ENCODE results near the gene ECE2.
A peak's percentile ranks its signal among the peaks of the same experiment; 100 is the strongest.

Gene ECE2

DNA sequence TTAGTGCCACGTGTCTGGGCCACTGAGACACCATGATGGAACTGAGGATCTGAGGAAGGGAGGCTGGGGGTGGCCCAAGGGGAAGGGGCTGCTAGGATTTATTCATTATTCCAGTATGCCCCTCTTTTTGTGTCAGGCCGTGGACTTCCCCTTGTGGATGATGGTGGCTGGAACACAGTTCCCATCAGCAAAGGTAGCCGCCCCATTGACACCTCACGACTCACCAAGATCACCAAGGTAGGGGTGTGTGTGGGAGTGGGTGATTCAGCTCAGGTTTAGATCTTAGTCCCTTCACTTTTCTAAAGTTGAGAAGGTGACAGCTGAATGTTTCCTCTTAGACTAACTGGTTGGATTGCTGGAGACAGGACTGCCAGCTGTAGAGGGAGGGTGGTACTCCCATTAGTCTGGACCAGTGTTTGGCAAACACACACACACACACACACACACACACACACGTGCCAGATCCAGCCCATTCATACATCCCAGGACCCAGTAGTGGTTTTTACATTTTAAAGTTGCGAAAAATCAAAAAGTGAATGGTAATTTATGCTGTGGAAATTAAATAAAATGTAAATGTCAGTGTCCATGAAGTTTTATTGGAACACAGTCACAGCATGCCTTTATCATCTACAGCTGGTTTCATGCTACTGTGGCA, 50.0 kb downstream of the ECE2 start (continued):
- TF ChIP-seq ZNF157 (tag by site-specific recombination; IDR thresholded peaks at IDR 0.05), result no peak
- TF ChIP-seq, protein P1, sequence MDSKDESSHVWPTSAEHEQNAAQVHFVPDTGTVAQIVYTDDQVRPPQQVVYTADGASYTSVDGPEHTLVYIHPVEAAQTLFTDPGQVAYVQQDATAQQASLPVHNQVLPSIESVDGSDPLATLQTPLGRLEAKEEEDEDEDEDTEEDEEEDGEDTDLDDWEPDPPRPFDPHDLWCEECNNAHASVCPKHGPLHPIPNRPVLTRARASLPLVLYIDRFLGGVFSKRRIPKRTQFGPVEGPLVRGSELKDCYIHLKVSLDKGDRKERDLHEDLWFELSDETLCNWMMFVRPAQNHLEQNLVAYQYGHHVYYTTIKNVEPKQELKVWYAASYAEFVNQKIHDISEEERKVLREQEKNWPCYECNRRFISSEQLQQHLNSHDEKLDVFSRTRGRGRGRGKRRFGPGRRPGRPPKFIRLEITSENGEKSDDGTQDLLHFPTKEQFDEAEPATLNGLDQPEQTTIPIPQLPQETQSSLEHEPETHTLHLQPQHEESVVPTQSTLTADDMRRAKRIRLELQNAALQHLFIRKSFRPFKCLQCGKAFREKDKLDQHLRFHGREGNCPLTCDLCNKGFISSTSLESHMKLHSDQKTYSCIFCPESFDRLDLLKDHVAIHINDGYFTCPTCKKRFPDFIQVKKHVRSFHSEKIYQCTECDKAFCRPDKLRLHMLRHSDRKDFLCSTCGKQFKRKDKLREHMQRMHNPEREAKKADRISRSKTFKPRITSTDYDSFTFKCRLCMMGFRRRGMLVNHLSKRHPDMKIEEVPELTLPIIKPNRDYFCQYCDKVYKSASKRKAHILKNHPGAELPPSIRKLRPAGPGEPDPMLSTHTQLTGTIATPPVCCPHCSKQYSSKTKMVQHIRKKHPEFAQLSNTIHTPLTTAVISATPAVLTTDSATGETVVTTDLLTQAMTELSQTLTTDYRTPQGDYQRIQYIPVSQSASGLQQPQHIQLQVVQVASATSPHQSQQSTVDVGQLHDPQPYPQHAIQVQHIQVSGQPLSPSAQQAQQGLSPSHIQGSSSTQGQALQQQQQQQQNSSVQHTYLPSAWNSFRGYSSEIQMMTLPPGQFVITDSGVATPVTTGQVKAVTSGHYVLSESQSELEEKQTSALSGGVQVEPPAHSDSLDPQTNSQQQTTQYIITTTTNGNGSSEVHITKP (tag by site-specific recombination; IDR thresholded peaks at IDR 0.05), result no peak
- TF ChIP-seq, protein P2, sequence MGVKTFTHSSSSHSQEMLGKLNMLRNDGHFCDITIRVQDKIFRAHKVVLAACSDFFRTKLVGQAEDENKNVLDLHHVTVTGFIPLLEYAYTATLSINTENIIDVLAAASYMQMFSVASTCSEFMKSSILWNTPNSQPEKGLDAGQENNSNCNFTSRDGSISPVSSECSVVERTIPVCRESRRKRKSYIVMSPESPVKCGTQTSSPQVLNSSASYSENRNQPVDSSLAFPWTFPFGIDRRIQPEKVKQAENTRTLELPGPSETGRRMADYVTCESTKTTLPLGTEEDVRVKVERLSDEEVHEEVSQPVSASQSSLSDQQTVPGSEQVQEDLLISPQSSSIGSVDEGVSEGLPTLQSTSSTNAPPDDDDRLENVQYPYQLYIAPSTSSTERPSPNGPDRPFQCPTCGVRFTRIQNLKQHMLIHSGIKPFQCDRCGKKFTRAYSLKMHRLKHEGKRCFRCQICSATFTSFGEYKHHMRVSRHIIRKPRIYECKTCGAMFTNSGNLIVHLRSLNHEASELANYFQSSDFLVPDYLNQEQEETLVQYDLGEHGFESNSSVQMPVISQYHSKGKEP (tag by site-specific recombination; IDR thresholded peaks at IDR 0.05), result no peak

GRCh38 chr3:184327171-184327570, 51.3 kb downstream of the ECE2 start:
- Histone ChIP-seq H3K4me1 (ENCODE audit: control insufficient read depth, insufficient read depth, low read length) (no peaks in the 10 kb centered on the region), H3K36me3 (ENCODE audit: control insufficient read depth in 2 of 2, insufficient read depth in 1 of 2, low read length in 2 of 2) (peaks cover 36 to 99% of the 10 kb centered on the region in 2 experiments), H3K9me3 (ENCODE audit: control insufficient read depth, insufficient read depth, low read depth, low read length) (no peaks in the 10 kb centered on the region), H3K27ac (ENCODE audit: extremely low read depth, low read depth, low read length) (no peak overlapping the region), H3K4me3 (ENCODE audit: low read depth, low read length) (no peak overlapping the region)
- CTCF ChIA-PET, result no interaction called here
- no peak for TF ChIP-seq GLIS2 (tag by site-specific recombination; IDR thresholded peaks at IDR 0.05)
- TF ChIP-seq ZNF214 (tag by site-specific recombination; IDR thresholded peaks at IDR 0.05; ENCODE audit: borderline replicate concordance), result no peak
- TF ChIP-seq PRDM1 (tag by site-specific recombination; IDR thresholded peaks at IDR 0.05), result 0 out of 2 replicates have a peak, but pooled peaks have one; percentile 29
- TF ChIP-seq ZNF133 (tag by site-specific recombination; IDR thresholded peaks at IDR 0.05), result no peak
- TF ChIP-seq ZNF23 (tag by site-specific recombination; IDR thresholded peaks at IDR 0.05; ENCODE audit: borderline replicate concordance), result no peak
- TF ChIP-seq, protein P3, sequence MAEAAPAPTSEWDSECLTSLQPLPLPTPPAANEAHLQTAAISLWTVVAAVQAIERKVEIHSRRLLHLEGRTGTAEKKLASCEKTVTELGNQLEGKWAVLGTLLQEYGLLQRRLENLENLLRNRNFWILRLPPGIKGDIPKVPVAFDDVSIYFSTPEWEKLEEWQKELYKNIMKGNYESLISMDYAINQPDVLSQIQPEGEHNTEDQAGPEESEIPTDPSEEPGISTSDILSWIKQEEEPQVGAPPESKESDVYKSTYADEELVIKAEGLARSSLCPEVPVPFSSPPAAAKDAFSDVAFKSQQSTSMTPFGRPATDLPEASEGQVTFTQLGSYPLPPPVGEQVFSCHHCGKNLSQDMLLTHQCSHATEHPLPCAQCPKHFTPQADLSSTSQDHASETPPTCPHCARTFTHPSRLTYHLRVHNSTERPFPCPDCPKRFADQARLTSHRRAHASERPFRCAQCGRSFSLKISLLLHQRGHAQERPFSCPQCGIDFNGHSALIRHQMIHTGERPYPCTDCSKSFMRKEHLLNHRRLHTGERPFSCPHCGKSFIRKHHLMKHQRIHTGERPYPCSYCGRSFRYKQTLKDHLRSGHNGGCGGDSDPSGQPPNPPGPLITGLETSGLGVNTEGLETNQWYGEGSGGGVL (tag by site-specific recombination; IDR thresholded peaks at IDR 0.05), result no peak
- no peak for TF ChIP-seq ZNF184 (tag by site-specific recombination; IDR thresholded peaks at IDR 0.05)
- no peak for TF ChIP-seq ZNF544 (tag by site-specific recombination; IDR thresholded peaks at IDR 0.05)
- no peak for TF ChIP-seq ZNF132 (tag by site-specific recombination; IDR thresholded peaks at IDR 0.05; ENCODE audit: borderline replicate concordance)
- TF ChIP-seq, protein P4, sequence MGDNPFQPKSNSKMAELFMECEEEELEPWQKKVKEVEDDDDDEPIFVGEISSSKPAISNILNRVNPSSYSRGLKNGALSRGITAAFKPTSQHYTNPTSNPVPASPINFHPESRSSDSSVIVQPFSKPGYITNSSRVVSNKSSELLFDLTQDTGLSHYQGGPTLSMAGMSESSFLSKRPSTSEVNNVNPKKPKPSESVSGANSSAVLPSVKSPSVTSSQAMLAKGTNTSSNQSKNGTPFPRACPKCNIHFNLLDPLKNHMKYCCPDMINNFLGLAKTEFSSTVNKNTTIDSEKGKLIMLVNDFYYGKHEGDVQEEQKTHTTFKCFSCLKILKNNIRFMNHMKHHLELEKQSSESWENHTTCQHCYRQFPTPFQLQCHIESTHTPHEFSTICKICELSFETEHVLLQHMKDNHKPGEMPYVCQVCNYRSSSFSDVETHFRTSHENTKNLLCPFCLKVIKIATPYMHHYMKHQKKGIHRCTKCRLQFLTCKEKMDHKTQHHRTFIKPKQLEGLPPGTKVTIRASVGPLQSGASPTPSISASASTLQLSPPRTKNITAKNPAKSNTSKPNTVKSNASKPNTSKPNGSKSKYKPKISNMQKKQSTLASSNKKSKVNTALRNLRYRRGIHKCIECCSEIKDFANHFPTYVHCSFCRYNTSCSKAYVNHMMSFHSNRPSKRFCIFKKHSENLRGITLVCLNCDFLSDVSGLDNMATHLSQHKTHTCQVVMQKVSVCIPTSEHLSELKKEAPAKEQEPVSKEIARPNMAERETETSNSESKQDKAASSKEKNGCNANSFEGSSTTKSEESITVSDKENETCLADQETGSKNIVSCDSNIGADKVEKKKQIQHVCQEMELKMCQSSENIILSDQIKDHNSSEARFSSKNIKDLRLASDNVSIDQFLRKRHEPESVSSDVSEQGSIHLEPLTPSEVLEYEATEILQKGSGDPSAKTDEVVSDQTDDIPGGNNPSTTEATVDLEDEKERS (tag by site-specific recombination; IDR thresholded peaks at IDR 0.05), result no peak
- peak; percentile 15; the same call in 1 of the 2 replicates for TF ChIP-seq ZFHX2 (tag by site-specific recombination; conservative IDR thresholded peaks at IDR 0.05)
- TF ChIP-seq, protein P5, sequence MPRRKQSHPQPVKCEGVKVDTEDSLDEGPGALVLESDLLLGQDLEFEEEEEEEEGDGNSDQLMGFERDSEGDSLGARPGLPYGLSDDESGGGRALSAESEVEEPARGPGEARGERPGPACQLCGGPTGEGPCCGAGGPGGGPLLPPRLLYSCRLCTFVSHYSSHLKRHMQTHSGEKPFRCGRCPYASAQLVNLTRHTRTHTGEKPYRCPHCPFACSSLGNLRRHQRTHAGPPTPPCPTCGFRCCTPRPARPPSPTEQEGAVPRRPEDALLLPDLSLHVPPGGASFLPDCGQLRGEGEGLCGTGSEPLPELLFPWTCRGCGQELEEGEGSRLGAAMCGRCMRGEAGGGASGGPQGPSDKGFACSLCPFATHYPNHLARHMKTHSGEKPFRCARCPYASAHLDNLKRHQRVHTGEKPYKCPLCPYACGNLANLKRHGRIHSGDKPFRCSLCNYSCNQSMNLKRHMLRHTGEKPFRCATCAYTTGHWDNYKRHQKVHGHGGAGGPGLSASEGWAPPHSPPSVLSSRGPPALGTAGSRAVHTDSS (tag by site-specific recombination; IDR thresholded peaks at IDR 0.05), result no peak
- no peak for TF ChIP-seq SP2 (tag by site-specific recombination; IDR thresholded peaks at IDR 0.05)
- TF ChIP-seq ZBTB20 (tag by site-specific recombination; IDR thresholded peaks at IDR 0.05), result no peak
- TF ChIP-seq ZNF433 (tag by site-specific recombination; IDR thresholded peaks at IDR 0.05; ENCODE audit: low read depth), result no peak
- no peak for TF ChIP-seq ZNF548 (tag by site-specific recombination; IDR thresholded peaks at IDR 0.05)
- POLR2A ChIA-PET, result interaction anchor here (1.2 kb wide), 1 partner anchor 24 kb away, joined by 3 read pairs; no protein-coding TSS in a partner anchor

All from HEK293 (cell line).